Omental fat pad (tissue), 4 donors: ENCODE measurements around the gene INPP5A. TPM values are rescaled to one million over a fixed set of nuclear protein-coding genes. Genes with fewer than 3 reads are reported as not detected.
A peak's percentile ranks its signal among the peaks of the same experiment; 100 is the strongest.

Experiments used
- ATAC-seq: fragments of 150-250 bp; one replicate; pipeline ENCODE4 v1.9.1; 2016; ENCODE audit warnings: mild to moderate bottlenecking, moderate library complexity; ENCODE audit not compliant: low FRiP score
- DNase-seq: peaks from one replicate; pipeline ENCODE4 v3.0.0-alpha.2; 2019; ENCODE audit warnings: low spot score
- CTCF ChIP-seq, 3 donors: fragments of 450-650 bp; IDR thresholded peaks; one replicate each; pipeline ENCODE4 v1.5.1; 2016 to 2017; ENCODE audit warnings: antibody characterized with exemption in 3 of 3, mild to moderate bottlenecking in 3 of 3, moderate library complexity in 2 of 3
- total RNA-seq, 4 donors: library from RNA; depleted of rRNA; stranded (reverse); fragments of >200 nt; gene quantifications; one replicate each; pipeline ENCODE4 v1.1.0, GENCODE V29; 2016

The INPP5A gene
- total RNA-seq, 4 donors from 2014 or later = 34.1 to 49.3 (median 43.3) TPM

- peak; percentile 3 for DNase-seq
These were observed 76.2 kb downstream of the INPP5A start for GRCh38 chr10:132613566-132614348.

DNA sequence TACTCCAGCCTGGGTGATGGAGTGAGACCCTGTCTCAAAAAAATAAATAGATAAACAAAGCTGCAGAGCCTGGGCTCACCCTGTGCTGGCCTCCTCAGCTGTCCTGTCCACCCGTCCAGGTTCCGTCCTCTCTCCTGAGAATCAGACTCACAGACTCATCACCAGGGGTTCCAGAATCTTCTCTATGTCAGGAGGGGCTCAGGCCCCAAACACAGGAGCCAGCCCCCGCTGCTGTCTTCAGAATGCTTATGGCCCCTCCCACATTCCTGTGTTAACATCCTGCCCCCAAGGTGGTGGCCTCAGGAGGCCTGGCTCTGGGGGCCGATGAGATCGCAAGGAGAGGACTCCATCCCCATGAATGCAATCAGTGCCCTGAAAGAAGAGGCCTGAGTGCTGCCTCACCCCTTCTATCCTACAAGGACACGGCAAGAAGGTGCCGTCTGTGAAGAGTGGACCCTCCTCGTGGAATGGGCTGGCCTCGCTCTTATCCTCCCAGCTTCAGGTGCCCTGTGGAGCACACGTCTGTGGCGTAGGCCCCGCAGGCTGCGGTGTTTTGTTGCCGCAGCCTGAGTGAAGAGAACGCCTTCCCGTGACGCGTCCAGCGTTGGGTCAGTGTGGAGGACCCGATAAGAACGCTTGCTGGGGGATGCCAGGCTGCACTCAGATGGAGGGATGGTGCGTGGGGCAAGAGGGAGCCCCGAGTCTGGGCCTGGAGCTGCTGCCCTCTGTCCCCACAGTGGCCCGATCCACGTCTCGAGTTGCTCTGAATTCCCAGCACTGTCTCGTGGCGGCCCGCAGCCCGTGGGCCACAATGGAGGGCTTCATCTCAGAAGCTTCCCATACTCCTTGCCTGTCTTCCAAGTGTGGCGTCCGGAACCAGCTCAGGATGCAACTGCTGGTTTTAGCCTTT, 77.1 kb downstream of the INPP5A start:
- ATAC-seq (no peak), DNase-seq (no peak)
- TF ChIP-seq CTCF (IDR thresholded peaks at IDR 0.05) = no peak

More at GRCh38 chr10:132613566-132614348, 76.2 kb downstream of the INPP5A start:
- no peak for TF ChIP-seq CTCF (IDR thresholded peaks at IDR 0.05)
- no peak for ATAC-seq

DNA sequence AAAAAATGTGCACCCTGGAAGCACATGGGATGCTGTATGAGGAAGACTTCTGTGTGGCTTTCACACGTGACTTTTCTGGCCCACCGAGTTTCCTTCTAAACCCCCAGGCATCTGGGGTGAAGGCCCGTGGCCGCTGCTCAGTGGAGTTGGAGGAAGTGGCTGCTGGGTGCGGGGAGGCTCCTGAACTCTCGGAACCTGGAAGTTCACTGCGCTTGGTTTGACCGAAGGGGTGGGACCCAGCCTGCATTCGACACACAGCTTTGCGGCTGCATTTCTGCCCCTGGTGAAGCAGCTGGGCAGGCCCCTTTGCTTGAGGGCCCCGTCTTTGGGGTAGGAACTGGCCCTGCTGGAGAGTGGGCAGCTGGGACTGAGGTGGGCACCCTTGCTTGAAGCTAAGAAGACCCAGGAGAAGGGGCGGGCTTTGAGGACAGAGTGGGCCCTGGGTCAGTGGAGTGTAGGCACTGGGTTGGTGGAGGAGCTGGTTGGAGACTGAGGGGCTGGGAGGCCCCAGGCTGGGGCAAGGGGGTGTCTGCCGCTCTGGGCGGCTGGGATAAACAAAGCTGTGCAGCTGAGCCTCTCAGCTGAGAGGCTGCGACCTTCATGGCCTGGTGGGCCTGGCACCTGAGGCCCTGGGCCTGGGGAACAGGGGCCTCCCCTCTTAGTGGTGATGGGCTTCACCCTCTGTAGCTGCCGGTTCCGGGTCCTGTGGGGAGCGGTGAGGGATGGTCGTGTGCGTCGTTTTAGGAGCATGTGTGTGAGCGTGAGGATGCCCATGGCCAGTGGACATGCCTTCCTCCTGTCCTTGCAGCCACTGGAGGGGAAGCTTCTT, 78.0 kb downstream of the INPP5A start:
- no peak for TF ChIP-seq CTCF (IDR thresholded peaks at IDR 0.05)
- ATAC-seq (no peak), DNase-seq (no peak)

- DNase-seq (no peak), ATAC-seq (no peak)
- no peak for TF ChIP-seq CTCF (IDR thresholded peaks at IDR 0.05)
These were observed 78.8 kb downstream of the INPP5A start for GRCh38 chr10:132616170-132616995.

DNA sequence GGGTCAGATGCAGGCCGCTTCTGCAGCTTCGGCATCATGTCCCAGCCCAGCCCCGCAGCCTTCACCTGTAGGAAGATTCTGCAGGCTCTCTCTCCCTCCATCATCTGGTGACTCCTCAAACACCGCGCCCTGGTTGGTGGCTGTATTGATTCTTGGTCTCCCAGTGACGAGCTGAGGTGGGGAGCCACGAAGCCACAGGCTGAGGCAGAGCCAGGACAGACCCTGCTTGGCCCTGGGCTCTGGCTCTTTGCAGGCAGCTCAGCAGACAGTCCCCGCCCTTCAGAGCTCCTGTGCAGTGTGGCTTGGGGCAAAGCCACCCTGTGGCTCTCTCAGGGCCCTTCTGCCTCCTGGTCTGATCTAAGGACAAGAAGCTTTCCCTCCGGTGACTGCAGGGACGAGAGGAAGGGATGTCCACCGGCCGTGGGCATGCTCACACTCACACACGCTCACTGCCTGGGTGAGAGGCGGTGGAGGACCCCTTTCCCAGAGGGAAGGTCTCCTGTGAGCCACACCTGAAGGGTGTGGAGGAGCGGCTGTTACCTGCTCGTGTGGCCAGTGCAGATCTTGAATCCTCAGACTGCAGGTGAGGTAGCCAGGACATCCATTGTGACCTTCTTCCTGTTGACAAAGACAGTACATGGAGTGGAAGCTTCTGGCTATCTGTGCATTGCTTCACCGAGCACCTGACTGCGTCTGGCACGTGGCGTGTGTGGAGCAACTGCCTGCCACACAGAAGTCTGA, 79.6 kb downstream of the INPP5A start:
- TF ChIP-seq CTCF (IDR thresholded peaks at IDR 0.05) = no peak
- ATAC-seq (peak; percentile 35), DNase-seq (peak; percentile 4)
